Brain microvascular endothelial cell (primary cell): Measurements from ENCODE around the gene POFUT2.

Experiments
- DNase-seq: peaks from one replicate; pipeline ENCODE4 v3.0.0-alpha.2; 2020
- H3K27ac ChIP-seq: fragments of 250-450 bp; sonication (Bioruptor Pico); 2 replicates; pipeline ENCODE4 v1.5.1; 2020; ENCODE audit warnings: mild to moderate bottlenecking, moderate library complexity
- H3K27me3 ChIP-seq: fragments of 250-450 bp; sonication (Bioruptor Pico); replicated peaks from 2 replicates; pipeline ENCODE4 v1.5.1; 2020; ENCODE audit warnings: mild to moderate bottlenecking
- H3K36me3 ChIP-seq: fragments of 250-450 bp; sonication (Bioruptor Pico); replicated peaks from 2 replicates; pipeline ENCODE4 v1.5.1; 2020; ENCODE audit warnings: mild to moderate bottlenecking
- H3K4me3 ChIP-seq: 2 replicates; pipeline ENCODE4 v1.5.1; 2011; ENCODE audit warnings: low read depth, mild to moderate bottlenecking, control low read depth, low read length, moderate library complexity
- in situ Hi-C: cut with HindIII; loops from 2 replicates; pipeline ENCODE4 v1.10.0; 2017; ENCODE audit warnings: low sequenced_read_pairs, low pct_ligation_motif_present
- TF ChIP-seq, protein P1 (sequence below): IDR thresholded peaks from 2 replicates; pipeline ENCODE4 v1.5.1; 2011; ENCODE audit warnings: low read depth, mild to moderate bottlenecking, moderate library complexity, low read length, control low read depth, inconsistent platforms; ENCODE audit errors: missing control alignments

Gene POFUT2

DNA sequence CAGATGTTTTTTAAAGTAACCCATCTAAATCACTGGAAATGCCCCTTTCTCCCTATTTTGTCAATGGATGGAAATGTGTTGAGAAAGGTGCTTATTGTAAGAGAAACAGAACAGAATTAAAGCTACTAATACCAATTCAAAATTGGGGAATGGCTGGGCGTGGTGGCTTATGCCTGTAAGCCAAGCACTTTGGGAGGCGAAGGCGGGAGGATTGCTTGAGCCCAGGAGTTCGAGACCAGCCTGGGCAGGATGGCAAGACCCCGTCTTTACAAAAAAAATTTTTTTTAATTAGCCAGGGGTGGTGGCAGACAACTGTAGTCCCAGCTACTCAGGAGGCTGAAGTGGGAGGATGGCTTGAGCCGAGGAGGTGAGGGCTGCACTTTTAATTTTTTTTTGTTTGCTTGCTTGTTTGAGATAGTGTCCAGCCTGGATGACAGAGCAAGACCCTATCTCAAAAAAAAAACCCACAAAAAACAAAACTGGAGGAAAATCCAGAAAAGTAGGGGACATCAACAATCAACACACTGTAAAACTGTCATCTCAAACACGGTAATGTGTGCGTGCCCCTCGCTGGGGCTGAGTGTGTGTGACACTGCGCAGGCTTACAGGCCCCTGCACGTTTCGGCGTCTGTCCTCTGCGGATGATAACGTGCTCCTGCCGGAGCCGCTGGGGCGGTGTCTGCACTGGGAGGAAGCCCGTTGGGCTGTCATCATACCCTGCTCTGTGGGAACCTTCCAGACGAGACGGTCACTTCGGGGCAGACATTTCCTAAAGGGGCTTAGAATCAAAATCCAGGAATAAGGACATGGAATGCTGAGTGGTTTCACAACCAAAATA, 11.6 kb upstream of the POFUT2 start:
- Histone ChIP-seq H3K4me3 (no peak overlapping the region), H3K27ac (peak overlapping the region; percentile 99), H3K36me3 (no peaks in the 10 kb centered on the region), H3K27me3 (no peaks in the 10 kb centered on the region)
- TF ChIP-seq, protein P1, sequence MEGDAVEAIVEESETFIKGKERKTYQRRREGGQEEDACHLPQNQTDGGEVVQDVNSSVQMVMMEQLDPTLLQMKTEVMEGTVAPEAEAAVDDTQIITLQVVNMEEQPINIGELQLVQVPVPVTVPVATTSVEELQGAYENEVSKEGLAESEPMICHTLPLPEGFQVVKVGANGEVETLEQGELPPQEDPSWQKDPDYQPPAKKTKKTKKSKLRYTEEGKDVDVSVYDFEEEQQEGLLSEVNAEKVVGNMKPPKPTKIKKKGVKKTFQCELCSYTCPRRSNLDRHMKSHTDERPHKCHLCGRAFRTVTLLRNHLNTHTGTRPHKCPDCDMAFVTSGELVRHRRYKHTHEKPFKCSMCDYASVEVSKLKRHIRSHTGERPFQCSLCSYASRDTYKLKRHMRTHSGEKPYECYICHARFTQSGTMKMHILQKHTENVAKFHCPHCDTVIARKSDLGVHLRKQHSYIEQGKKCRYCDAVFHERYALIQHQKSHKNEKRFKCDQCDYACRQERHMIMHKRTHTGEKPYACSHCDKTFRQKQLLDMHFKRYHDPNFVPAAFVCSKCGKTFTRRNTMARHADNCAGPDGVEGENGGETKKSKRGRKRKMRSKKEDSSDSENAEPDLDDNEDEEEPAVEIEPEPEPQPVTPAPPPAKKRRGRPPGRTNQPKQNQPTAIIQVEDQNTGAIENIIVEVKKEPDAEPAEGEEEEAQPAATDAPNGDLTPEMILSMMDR = no peak
- DNase-seq = peak; percentile 75
- in situ Hi-C loops = no loop called here

GRCh38 chr21:45297869-45298268, 10.2 kb upstream of the POFUT2 start:
- Histone ChIP-seq H3K27me3 (no peaks in the 10 kb centered on the region), H3K27ac (no peak overlapping the region), H3K4me3 (no peak overlapping the region), H3K36me3 (no peaks in the 10 kb centered on the region)
- in situ Hi-C loops = no loop called here
- no peak for DNase-seq
- TF ChIP-seq, protein P1 = no peak

DNA sequence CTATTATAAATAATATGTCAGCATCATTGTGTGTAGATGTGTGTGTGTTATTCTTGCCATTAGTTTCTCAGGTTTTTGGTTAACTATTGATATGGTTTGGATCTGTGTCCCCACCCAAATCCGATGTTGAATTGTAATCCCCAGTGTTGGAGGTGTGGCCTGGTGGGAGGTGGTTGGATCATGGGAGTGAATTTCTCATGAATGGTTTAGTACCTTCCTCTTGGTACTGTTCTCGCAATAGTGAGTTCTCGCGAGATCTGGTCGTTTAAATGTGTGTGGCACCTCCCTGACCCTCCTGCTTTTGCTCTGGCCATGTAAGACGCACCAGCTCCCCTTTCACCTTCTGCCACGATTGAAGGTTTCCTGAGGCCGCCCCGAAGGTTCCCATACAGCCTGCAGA, 9.6 kb upstream of the POFUT2 start:
- no peak for DNase-seq
- in situ Hi-C loops = no loop called here
- H3K27me3 ChIP-seq = no peaks in the 10 kb centered on the region
- H3K36me3 ChIP-seq = no peaks in the 10 kb centered on the region
- H3K27ac ChIP-seq = peak overlapping the region; percentile 100
- TF ChIP-seq, protein P1 = no peak
- no peak overlapping the region for H3K4me3 ChIP-seq

- Histone ChIP-seq H3K27me3 (no peaks in the 10 kb centered on the region), H3K36me3 (no peaks in the 10 kb centered on the region), H3K4me3 (no peak overlapping the region), H3K27ac (peak overlapping the region; percentile 100)
- TF ChIP-seq, protein P1 = no peak
- in situ Hi-C loops = no loop called here
- DNase-seq = no peak
These were observed 8.9 kb upstream of the POFUT2 start for GRCh38 chr21:45296638-45297037.

- no peaks in the 10 kb centered on the region for H3K36me3 ChIP-seq
- H3K27me3 ChIP-seq = no peaks in the 10 kb centered on the region
- in situ Hi-C loops = no loop called here
- peak overlapping the region; percentile 100 for H3K27ac ChIP-seq
- H3K4me3 ChIP-seq = no peak overlapping the region
- TF ChIP-seq, protein P1 = no peak
- peak; percentile 75 for DNase-seq
These were observed 8.1 kb upstream of the POFUT2 start for GRCh38 chr21:45295576-45296365.
